Measurements from ENCODE around the gene CAPRIN1.
"Not testable (repeated sequence)": the region's sequence is repeated elsewhere in the genome, so short reads cannot be mapped to it uniquely, and the experiment has no call there.

CAPRIN1 gene

DNA sequence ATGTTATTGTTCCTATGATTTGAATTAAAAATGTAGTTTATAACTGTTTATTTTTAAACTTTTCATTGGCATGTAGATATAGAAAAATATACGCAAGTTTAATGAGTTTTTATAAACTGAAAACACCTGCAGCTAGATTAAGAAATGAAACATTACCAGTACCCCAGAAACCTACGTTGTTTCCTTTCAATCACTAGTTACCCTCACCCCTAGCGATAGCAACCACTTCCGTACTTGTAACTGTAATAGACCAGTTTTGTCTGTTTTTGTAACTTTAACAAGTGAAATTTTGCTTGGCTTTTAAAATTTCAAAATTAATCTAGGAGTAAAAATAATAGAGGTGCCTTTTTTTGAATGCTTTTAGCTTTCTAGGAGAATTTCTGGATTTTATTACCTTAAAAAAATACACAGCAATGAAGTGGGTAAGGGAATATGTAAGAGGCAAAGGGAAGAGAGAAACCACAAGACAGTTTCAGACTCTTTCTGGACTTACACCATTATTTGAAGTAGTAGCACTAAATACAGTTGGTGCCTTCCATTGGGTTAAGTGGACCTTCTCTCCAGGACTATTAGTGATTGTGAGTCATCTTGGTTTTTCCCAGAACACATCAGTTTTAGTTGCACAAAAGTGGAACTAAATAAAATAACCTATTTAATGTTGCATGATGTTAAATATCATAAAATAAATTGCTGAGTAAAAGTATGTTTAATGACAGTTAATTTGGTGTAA is 35.2 kb downstream of the CAPRIN1 start:
- DNase-seq (ENCODE audit: low spot score) = no peak

DNA sequence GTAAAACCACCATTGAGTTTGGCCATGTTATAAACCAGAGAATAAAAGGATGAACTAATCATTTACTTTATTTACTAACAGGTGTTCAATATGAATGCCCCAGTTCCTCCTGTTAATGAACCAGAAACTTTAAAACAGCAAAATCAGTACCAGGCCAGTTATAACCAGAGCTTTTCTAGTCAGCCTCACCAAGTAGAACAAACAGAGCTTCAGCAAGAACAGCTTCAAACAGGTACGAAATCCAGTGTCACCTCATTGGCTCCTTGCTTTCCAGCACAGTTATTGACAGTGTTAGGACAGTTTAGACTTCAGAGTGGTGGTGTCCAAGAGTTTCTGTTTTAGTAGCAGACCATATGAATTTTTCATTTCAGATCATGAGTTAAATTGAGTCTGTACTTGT is 40.3 kb downstream of the CAPRIN1 start:
- no peak for DNase-seq (ENCODE audit: low spot score)

DNA sequence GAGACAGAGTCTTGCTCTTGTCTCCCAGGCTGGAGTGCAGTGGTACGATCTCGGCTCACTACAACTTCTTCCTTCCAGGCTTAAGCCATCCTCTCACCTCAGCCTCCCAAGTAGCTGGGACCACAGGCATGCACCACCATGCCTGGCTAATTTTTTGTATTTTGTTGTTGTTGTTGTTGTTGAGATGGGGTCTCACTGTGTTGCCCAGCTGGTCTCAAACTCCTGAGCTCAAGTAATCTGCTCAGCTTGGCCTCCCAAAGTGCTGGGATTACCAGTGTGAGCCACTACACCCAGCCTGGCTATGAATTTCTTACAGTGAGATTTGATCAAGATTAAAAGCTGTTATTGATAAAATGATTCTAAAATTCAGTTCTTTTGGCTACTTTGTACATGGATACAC is 43.4 kb downstream of the CAPRIN1 start:
- DNase-seq (ENCODE audit: low spot score) = not testable (repeated sequence)

DNA sequence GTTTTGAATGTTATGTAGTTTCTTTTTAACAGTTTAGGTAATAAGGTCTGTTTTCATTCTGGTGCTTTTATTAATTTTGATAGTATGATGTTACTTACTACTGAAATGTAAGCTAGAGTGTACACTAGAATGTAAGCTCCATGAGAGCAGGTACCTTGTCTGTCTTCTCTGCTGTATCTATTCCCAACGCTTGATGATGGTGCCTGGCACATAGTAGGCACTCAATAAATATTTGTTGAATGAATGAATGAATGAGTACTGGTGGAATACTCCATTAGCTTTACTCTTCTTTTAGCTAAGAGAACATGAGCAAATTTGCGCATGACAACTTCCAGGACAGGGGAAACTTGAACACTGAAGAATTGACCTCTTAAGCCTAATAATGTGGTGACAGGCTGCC is 47.3 kb downstream of the CAPRIN1 start:
- DNase-seq (ENCODE audit: low spot score) = no peak

DNA sequence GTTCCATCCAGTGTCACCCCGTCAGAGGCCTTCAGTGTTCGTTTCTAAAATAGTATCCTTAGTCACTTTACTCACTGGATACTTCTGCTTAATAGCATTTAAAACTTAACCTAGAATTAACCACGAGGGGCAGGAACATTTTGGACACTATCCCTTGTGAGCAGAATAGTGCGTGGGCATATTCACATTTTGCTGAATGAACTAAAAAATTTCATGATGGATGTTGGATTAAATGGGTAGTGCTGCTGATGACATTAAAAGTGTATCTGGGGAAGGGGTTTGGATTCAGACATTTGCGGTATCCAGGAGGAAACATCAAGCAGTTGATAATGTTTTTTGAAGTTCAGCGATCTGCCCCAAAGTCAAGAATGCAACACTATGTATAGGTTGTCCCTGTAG is 53.1 kb downstream of the CAPRIN1 start:
- DNase-seq (ENCODE audit: low spot score) = no peak

DNA sequence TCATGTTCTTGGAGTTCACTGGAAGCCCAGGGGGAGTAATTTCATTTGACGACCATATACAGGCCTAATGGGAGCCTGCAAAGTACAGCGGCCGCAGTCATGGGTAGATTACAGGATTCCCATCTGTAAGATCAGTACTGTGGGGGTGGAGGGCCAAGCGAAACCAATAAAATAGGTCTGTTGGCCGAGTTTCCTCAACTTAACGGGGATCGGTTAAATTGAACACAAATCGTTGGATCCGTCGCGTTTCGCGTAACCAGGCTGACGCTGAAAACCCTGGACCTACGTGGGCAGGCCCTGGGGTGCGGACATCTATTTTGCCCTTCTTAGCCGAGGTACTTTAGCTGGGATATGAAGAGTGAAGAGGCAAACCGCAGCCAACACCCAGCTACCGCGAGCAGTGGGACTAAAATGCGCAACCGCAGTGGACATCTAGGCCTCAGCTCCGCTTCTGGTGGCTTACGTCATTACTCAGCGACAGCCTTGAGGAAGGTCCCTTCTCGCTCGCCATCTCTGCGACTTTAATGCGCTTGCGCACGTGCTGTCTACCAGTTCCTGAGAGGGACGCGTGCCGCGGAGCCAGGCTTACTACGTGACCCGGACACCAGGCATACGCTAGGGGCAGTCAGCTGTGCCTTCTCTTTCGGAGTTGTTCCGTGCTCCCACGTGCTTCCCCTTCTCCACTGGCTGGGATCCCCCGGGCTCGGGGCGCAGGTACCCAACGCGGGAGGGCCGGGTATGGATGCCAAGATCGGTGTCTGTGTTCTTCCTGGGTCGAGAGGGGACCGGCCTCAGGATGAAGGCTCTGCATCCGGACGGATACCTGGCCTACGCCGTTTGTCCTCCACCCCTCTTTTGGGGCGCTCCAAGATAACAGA is 53.8 kb downstream of the CAPRIN1 start, which contains the start of gene NAT10:
Gene NAT10, plus strand, starts transcription at position 551 of the 878 bp plus-strand sequence. CDS start 2,597 bp downstream, outside the sequence.
- peak; percentile 95 for DNase-seq (ENCODE audit: low spot score)

DNA sequence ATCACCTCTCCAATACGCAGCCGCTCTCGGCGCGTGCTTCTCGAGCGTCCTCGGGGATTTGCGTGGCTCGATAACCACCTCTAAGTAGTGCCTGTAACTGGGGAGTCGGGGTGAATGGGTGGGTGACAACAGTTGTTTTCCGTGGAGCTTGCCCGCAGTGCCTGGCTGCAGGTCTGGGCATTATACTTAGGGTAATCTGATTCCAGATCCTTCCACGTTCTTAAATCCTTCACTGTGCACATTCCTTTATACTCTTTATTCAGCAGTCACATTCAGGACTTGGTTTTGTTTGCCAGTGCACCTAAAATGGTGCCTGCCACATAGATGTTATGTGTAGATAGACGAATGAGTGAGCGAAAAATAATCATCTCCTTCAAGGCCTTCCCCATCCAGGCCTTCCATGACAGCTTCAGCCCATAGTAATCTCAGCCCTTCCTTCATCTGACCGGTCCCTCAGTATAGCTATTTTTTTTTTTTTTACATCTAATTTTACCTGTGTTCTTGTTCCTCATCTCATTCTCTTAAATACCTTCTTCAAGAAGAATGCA is 54.5 kb downstream of the CAPRIN1 start:
- no peak for DNase-seq (ENCODE audit: low spot score)

DNA sequence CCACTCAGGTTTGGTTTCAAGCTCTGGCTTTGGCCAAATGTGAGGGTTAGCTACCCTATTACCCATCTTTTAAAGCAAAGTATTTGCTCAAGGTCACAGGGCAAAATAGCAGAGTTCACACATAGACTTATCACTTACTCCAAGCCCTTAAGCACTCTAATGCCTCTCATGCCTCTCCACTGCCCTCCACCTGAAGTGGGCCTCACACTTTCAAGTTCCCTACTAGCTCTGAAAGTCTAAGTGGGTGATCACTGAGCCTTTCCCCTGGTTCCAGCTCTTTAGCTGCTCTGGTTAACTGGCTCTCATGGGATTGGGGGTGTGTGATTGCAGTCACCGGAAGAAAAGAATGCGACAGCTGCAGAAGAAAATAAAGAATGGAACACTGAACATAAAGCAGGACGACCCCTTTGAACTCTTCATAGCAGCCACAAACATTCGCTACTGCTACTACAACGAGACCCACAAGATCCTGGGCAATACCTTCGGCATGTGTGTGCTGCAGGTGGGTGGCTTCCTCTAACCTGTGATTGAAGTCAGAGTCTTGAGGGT is 60.3 kb downstream of the CAPRIN1 start:
- no peak for DNase-seq (ENCODE audit: low spot score)

DNA sequence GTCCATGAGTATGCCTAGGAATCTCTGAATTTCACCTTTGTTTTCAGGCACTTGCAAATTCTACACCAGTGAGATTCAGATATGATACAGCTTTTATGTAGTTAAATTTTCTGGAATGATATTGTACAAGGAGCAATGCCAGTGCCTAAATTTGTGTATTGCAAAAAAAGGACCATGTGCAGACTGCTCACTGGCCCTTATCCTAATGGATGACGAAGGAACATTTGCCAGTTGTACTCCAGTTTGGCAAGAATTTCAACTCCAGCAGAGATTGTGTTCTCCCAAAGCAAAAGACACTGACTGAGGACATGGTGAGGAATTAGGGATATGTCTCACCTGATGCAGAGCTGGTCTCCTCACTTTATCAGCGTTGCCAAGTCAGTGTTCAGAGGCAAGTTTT is 62.5 kb downstream of the CAPRIN1 start:
- DNase-seq (ENCODE audit: low spot score) = no peak

DNA sequence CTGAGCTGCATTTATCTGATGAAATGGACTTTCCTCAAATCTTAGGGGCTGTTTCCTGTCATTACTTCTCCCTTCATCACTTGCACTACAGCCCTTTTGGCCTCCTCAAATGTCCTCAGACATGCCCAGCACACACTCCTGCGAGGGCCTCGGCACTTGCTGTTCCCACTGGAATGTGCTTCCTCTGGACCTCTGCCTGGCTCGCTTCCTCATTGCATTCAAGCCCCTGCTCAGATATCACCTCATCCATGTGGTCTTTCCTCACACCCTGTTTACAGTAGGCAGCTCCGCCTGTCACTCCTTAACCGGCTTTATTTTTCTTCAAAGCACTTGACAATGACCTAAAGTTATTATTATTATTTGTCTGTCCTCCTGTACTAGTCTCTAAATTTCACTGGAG is 62.9 kb downstream of the CAPRIN1 start:
- DNase-seq (ENCODE audit: low spot score) = no peak

DNA sequence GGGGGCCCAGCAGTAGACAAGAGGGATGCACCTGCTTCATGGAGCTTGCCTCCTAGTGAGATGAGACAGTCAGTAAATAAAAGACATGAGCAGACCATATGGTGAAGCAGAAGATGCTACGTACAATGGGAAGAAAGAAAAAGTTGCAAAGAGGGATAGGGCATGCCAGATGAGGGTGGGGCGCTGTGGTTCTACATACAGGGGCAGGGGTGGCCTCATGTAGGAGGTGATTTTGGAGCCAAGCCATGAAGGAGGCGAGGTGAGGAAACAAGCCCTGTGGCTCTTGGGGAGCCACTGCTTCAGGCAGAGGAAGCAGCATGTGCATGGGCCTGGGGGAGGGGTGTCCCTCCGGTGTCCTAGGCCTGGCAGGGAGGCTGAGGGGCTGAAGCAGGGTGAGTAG is 69.1 kb downstream of the CAPRIN1 start:
- no peak for DNase-seq (ENCODE audit: low spot score)

DNA sequence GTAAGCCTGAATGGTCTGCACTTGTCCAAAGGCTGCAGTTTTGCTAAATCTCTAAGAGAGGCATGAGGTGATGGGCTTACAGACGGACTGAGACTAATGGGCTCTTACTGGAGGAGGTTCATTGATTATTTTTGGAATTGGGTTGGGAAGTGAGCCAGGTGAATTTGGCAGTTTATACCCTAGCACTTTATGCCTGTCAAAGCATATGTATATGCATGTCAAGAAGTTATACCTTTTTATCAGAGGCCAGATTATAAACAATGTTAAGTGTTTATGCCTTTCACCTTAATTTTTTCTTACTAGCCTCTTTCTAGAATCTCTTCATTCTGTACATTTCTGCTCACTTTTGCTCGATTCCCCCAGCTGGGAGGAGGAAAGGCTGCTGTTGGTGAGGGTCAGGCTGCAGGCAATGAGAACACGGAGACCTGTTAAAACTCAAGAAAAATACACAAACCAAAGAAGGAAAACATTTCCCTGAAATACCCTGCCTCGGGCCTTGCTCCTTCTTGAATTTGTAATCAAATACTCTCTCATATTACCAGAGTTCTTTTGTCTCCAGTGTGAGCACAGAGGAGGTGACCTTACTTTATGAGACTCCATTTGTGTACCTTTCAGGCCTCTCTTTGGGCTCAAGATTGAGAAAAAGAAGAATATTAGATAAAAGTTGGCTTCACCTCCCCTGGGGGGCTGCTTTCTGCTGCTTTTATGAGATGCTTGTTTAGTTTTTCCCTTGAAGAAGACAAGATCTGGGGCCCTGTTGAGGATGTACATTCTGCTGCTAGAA is 73.5 kb downstream of the CAPRIN1 start:
- no peak for DNase-seq (ENCODE audit: low spot score)

DNA sequence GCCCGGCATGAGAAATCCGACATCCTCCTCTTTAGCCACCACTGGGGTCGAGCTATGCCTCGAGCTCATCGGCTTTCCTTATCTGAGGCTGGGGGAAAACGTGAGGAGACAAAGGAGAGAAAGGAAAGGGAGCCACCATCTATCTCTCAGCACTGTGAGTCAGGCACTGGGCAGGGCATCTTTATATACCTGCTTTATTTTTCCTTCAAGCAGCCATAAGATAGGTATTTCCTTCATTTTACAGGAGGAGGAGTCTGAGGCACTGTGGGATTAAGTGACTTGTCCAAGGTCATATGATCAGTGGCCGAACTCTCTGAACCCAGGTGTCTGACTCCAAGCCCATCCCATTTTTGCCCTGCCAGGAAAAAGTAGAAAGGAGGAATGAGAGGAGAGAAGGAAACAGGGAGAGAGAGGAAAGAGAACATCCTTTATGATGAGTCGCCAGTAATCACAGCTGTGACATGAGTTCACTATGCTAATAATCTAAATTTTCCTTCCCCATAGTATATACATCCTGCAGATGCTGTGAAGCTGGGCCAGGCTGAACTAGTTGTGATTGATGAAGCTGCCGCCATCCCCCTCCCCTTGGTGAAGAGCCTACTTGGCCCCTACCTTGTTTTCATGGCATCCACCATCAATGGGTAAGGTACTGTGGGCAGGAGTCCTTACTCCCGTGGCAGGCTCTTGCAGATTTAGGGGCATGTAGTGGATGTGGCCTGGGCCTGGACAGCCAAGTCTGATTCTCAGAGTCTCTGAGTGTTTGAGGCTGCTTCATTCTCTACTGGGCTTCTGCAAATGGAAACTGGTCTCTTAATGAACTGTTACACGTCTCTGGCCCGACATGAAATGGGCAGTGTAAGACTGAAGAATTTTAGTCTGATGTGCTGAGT is 75.7 kb downstream of the CAPRIN1 start:
- DNase-seq (ENCODE audit: low spot score) = no peak

DNA sequence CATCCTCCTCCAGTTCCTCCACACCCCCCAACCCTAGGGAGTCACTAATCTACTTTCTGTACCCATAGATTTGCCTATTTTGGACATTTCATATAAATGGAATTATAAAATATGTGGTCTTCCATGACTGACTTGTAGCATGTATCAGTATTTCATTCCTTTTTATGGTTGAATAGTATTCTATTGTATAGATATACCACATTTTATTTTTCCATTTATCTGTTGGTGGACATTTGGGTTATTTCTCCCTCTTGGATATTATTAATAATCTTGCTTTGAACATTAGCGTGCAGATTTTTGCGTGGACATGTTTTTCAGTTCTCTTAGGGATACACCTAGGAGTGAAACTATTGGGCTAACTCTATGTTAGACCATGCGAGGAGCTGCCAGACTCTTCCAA is 77.3 kb downstream of the CAPRIN1 start:
- no peak for DNase-seq (ENCODE audit: low spot score)

DNA sequence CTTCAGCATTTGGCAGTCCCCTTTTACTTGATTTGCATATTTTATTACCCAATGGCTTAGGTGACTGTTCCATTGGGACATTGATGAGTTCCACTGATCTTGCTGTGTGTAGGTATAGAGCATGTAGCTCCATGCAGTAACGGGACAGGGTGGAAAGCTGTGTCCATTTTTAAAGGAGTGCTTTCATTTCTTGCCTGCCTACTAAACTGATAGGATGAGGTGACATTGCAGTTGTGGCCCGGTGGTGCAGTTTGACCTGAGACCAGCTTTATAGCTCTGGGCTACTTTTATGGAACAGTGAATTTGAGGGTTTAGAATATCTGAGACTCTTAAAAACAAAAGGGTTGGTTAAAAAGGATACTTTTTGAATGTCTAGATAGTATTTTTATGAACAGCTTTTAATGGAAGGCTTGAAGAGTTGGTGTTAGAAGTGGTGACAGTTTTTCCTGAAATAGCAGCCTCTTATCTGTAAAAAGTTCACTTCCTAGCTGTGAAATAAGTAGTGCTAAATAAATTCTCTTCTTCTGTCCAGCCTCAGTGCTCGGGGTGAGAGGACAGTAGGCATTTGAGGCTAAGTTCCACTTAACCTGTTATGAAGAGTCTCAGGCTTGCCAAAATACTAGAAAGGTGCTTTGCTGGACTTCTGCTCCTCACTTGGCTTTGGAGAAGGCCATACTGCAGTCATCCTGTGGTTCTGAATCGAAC is 80.9 kb downstream of the CAPRIN1 start:
- DNase-seq (ENCODE audit: low spot score) = no peak

DNA sequence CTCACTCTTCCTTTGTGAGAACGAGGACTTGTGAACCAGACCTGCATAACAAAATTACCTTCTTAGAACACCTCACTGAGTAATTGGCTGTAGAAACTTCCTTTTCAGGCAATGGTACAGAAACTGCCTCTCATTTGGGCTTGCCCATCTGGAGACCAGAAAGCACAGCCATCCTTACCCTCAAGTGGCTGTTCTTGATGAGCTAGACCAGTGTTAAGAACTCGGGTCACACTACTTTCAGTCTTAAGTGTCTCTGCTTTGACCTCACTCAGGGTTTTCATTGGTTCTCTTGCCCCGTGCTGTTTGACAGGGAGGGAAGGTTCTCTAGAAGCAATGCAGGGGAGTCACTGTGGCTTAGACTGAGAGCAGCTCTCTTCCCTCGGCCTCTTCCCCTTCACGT is 83.2 kb downstream of the CAPRIN1 start:
- no peak for DNase-seq (ENCODE audit: low spot score)

DNA sequence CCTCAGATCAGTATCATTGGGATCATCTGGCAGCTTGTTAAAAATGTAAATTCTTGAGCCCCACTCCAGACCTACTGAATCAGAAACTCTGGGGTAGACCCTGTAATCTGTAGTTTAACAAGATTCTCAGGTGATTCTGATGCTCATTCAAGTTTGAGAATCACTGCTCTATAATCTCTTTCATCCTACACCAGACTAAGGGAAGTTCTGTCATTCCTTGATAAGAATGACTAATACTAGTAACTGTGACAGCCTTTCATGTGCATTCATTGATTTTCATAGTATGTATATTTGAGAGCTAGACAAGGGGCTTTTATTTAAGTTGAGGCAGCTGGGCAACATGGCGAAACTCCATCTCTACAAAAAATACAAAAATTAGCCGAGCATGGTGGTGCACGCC is 83.9 kb downstream of the CAPRIN1 start:
- DNase-seq (ENCODE audit: low spot score) = no peak

DNA sequence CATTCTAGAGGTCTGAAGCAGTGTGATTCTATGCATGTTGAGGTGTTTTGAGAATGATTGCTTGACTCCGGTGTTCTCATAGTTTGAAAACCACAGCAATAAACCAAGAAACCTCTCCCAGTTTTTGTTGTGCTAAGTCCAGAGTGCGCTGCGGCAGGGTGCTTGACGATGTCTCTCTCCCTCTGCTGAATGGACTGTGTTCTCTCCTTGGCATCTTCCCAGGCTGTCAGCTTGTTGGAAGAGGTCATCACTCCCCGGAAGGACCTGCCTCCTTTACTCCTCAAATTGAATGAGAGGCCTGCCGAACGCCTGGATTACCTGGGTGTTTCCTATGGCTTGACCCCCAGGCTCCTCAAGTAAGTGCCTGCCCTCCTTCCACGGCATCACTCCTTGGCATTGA is 84.9 kb downstream of the CAPRIN1 start:
- no peak for DNase-seq (ENCODE audit: low spot score)

DNA sequence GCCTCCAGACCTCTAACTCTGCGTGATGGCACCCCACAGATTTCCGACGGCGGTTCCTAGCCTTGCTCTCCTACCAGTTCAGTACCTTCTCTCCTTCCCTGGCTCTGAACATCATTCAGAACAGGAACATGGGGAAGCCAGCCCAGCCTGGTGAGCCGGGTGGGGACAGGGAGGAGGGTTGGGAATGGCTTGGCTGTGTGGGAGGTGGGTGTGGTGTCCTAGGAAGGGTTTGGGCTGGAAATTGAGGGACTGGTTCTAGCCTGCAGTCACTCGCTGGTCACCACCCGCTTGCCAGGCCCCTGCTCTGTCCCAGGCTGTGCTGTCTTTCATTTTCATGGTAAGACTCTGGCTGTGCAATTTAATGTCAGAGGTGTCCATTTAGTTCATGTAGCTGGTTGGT is 87.8 kb downstream of the CAPRIN1 start:
- no peak for DNase-seq (ENCODE audit: low spot score)

DNA sequence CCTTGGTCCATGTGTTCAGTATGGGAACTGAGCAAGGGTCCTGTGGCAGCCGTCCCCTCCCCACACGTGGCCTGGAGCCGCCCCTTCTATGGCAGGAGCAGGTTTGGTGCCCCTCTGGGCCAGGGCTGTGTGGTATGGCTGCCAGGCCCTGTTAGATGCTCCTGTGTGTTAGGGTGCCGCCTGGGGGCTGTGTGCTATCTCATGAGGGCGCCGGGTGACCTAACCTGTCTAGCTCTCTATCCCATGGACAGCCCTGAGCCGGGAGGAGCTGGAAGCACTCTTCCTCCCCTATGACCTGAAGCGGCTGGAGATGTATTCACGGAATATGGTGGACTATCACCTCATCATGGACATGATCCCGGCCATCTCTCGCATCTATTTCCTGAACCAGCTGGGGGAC is 88.6 kb downstream of the CAPRIN1 start:
- DNase-seq (ENCODE audit: low spot score) = no peak
